AG04450 (cell line): ENCODE data around the gene STARD7. TPM values are rescaled to one million over a fixed set of nuclear protein-coding genes. Genes with fewer than 3 reads are reported as not detected.
"Not testable (repeated sequence)": the region's sequence is repeated elsewhere in the genome, so short reads cannot be mapped to it uniquely, and the experiment has no call there.

Experiments
- CTCF ChIA-PET: fragments of 300-600, 350-600 bp; formaldehyde crosslinking; extraction: SDS; loops from one replicate; lab custom pipeline; 2022; ENCODE audit warnings: antibody characterized with exemption, inconsistent platforms; lab: Charles Lee
- POLR2A ChIA-PET: fragments of 350-600 bp; formaldehyde crosslinking; extraction: SDS; loops from one replicate; lab custom pipeline; 2021; ENCODE audit warnings: antibody characterized with exemption, inconsistent platforms; lab: Yijun Ruan, JAX
- DNase-seq: peaks from one replicate; pipeline ENCODE4 v3.0.0-alpha.2; 2011; ENCODE audit warnings: low read depth, low spot score
- H3K27ac ChIP-seq: one replicate; pipeline ENCODE4 v1.5.1; 2012; ENCODE audit warnings: low read depth, low read length, control low read depth
- H3K27me3 ChIP-seq: one replicate; pipeline ENCODE4 v1.6.0; 2012; ENCODE audit warnings: low read length; ENCODE audit not compliant: control insufficient read depth, insufficient read depth
- H3K4me3 ChIP-seq: 2 replicates; pipeline ENCODE4 v1.5.1; 2011; ENCODE audit warnings: mild to moderate bottlenecking, low read depth, low read length, control low read depth
- H3K9me3 ChIP-seq: 2 replicates; pipeline ENCODE4 v1.5.1; 2012; ENCODE audit warnings: low read length; ENCODE audit not compliant: control insufficient read depth, insufficient read depth
- CTCF ChIP-seq: IDR thresholded peaks from 2 replicates; pipeline ENCODE4 v1.5.1; 2011; ENCODE audit warnings: low read depth, low read length, control low read depth, inconsistent platforms
- polyA plus RNA-seq: library from polyadenylated mRNA; depleted of rRNA; stranded (reverse); fragments of >200 nt; gene quantifications from 2 replicates; pipeline ENCODE4 v1.2.3, GENCODE V29; 2011

The STARD7 gene
- polyA plus RNA-seq, 1 experiment = 106 TPM

GRCh38 chr2:96142217-96143113 lies 66.2 kb downstream of the STARD7 start:
- ChIA-PET POLR2A (no interaction called here), CTCF (interaction anchor here (0.6 to 1.6 kb wide), 3 partner anchors 16 to 125 kb away, joined by 3 to 5 read pairs (median 3); no protein-coding TSS in a partner anchor)
- TF ChIP-seq CTCF = no peak
- Histone ChIP-seq H3K9me3 (no peaks in the 10 kb centered on the region; the same call in 1 of the 2 replicates), H3K27me3 (peaks cover 1% of the 10 kb centered on the region), H3K27ac (no peak overlapping the region), H3K4me3 (no peak overlapping the region)
- no peak for DNase-seq

- POLR2A ChIA-PET, DNase-seq, H3K27me3 ChIP-seq, H3K9me3 ChIP-seq, H3K4me3 ChIP-seq, H3K27ac ChIP-seq: not testable (repeated sequence)
- CTCF ChIA-PET = interaction anchor here (1.6 kb wide), 1 partner anchor 32 kb away, joined by 5 read pairs; no protein-coding TSS in a partner anchor
These were observed 67.0 kb downstream of the STARD7 start for GRCh38 chr2:96141624-96141967.

GRCh38 chr2:96140941-96141623 lies 67.5 kb downstream of the STARD7 start:
- DNase-seq = no peak
- ChIA-PET CTCF (interaction anchor here (1.0 to 5.3 kb wide), 5 partner anchors 10 to 124 kb away, joined by 3 to 54 read pairs (median 3); no protein-coding TSS in a partner anchor), POLR2A (no interaction called here)
- Histone ChIP-seq H3K9me3 (no peaks in the 10 kb centered on the region; the same call in 1 of the 2 replicates), H3K27ac (no peak overlapping the region), H3K27me3 (peaks cover 4% of the 10 kb centered on the region), H3K4me3 (no peak overlapping the region)
- TF ChIP-seq CTCF = no peak

GRCh38 chr2:96139181-96139758 lies 69.4 kb downstream of the STARD7 start:
- no peak for TF ChIP-seq CTCF
- DNase-seq = no peak
- no peaks in the 10 kb centered on the region; the same call in 1 of the 2 replicates for H3K9me3 ChIP-seq
- CTCF ChIA-PET = interaction anchor here (0.7 to 5.3 kb wide), 10 partner anchors 8 to 371 kb away, joined by 3 to 54 read pairs (median 3); no protein-coding TSS in a partner anchor
- H3K27ac ChIP-seq = no peak overlapping the region
- POLR2A ChIA-PET = interaction anchor here (0.7 kb wide), 1 partner anchor 107 kb away, joined by 4 read pairs; no protein-coding TSS in a partner anchor
- no peak overlapping the region for H3K4me3 ChIP-seq
- peaks cover 9% of the 10 kb centered on the region for H3K27me3 ChIP-seq
